ENCODE data around the gene COL4A4.

DNA sequence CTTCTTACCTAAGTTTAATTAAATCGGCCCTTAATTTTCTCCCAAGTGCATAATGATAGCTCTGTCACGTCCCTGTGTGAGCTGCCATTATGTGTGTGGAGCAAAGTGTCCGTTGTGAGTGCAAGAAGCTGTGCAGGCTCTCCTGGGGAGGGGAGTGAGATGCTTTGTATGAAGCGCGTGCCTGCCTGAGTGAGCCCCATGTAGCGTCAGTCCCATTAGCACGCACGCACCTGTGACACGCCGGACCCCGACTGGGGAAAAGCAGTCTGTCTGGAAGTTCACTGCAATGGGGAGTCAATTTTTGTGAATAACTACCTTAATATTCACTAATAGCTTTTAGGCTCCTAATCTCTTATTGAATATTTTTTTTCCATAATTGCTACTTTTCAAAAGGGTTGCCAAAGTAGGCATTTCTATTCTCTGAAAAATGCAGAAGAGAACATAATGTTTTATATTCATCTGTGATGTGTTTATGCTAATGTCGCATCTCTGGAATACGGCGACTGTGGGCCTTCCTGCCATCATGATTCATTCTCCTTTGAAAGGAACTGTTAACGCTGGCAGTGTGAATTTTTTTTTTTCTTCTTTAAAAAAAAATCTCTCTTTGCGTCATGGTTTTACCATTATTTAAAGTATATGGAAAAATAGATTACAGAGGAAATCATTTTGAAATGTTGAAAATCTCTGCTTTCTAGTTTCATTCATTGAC, 157.7 kb downstream of the COL4A4 start:
- TF ChIP-seq, protein P1, sequence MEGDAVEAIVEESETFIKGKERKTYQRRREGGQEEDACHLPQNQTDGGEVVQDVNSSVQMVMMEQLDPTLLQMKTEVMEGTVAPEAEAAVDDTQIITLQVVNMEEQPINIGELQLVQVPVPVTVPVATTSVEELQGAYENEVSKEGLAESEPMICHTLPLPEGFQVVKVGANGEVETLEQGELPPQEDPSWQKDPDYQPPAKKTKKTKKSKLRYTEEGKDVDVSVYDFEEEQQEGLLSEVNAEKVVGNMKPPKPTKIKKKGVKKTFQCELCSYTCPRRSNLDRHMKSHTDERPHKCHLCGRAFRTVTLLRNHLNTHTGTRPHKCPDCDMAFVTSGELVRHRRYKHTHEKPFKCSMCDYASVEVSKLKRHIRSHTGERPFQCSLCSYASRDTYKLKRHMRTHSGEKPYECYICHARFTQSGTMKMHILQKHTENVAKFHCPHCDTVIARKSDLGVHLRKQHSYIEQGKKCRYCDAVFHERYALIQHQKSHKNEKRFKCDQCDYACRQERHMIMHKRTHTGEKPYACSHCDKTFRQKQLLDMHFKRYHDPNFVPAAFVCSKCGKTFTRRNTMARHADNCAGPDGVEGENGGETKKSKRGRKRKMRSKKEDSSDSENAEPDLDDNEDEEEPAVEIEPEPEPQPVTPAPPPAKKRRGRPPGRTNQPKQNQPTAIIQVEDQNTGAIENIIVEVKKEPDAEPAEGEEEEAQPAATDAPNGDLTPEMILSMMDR (IDR thresholded peaks at IDR 0.05) = no peak
- TF ChIP-seq POLR2A (IDR thresholded peaks at IDR 0.05) = no peak

All from esophagus squamous epithelium (tissue), 4 donors.